HCT116 (cell line): ENCODE measurements around the gene B3GALT5. TPM values are rescaled to one million over a fixed set of nuclear protein-coding genes. Genes with fewer than 3 reads are reported as not detected.

Source experiments
- ATAC-seq: fragments of 200-7000 bp; cut with Tn5 transposase; 2 replicates; pipeline ENCODE4 v1.9.1; 2020; ENCODE audit warnings: mild to moderate bottlenecking, moderate library complexity
- BruUV-seq: library from RNA; stranded (reverse); fragments of 400-500 nt; replicated peaks from 2 replicates; lab custom pipeline; 2021; lab: Mats Ljungman, UMichigan
- CTCF ChIA-PET: fragments of 300-600 bp; sonication (Branson Sonifier 250); formaldehyde crosslinking; loops from one replicate; lab custom pipeline; 2021; ENCODE audit warnings: antibody characterized with exemption; lab: Charles Lee
- POLR2A ChIA-PET: fragments of 300-600, 350-600 bp; sonication (Branson Sonifier 250); formaldehyde crosslinking; loops from one replicate; lab custom pipeline; 2021; ENCODE audit warnings: antibody characterized with exemption; lab: Charles Lee
- RAD21 ChIA-PET, 2 experiments: fragments of 300-600 bp; sonication (Branson Sonifier 250); formaldehyde crosslinking; loops; one replicate each; lab custom pipeline; 2023; ENCODE audit warnings: low total read pairs in 2 of 2; ENCODE audit not compliant: uncharacterized antibody in 2 of 2, unreplicated experiment in 2 of 2, low non-redundant PET in 1 of 2; lab: Charles Lee
- DNase-seq: peaks from one replicate; pipeline ENCODE4 v3.0.0-alpha.2; 2010; ENCODE audit warnings: low read depth, low spot score
- H2AFZ ChIP-seq: fragments of 200-600 bp; shearing (Covaris generic), sonication (generic); 2 replicates; pipeline ENCODE4 v1.6.1; 2017; ENCODE audit warnings: low read depth, mixed run types, mixed read lengths, antibody characterized with exemption, low read length; ENCODE audit not compliant: poor library complexity, severe bottlenecking
- H3K27ac ChIP-seq: 2 replicates; pipeline ENCODE4 v1.5.1; 2012; ENCODE audit warnings: low read depth, low read length
- H3K27me3 ChIP-seq: fragments of 200-600 bp; sonication (generic); 2 replicates; pipeline ENCODE4 v1.6.1; 2016; ENCODE audit warnings: mixed run types, low read length, mixed read lengths; ENCODE audit not compliant: insufficient read depth
- H3K36me3 ChIP-seq, 2 experiments: fragments of 200-500 bp in 1 of 2; fragments of 200-600 bp in 1 of 2; sonication (Bioruptor generic) in 1 of 2; sonication (generic) in 1 of 2; 2 replicates each; pipeline versions ENCODE4 v1.5.1 to v1.6.1; 2014 to 2016; ENCODE audit warnings: low read length in 2 of 2, inconsistent platforms in 1 of 2, mixed read lengths in 1 of 2, mixed run types in 1 of 2; ENCODE audit not compliant: insufficient read depth in 2 of 2, control insufficient read depth in 1 of 2
- H3K4me1 ChIP-seq, 2 experiments: fragments of 200-600 bp in 1 of 2; sonication (generic) in 1 of 2; 2 replicates each; pipeline versions ENCODE4 v1.5.1 to v1.6.1; 2012 to 2017; ENCODE audit warnings: low read length in 2 of 2, inconsistent platforms in 1 of 2, mild to moderate bottlenecking in 1 of 2, mixed read lengths in 1 of 2, mixed run types in 1 of 2, moderate library complexity in 1 of 2; ENCODE audit not compliant: insufficient read depth in 2 of 2, control insufficient read depth in 1 of 2
- H3K4me2 ChIP-seq: fragments of 200-600 bp; sonication (generic); 2 replicates; pipeline ENCODE4 v1.6.1; 2017; ENCODE audit warnings: mixed run types, low read length, mixed read lengths
- H3K4me3 ChIP-seq, 2 experiments: fragments of 200-600 bp in 1 of 2; sonication (generic) in 1 of 2; replicated peaks in 1 of 2; 2 replicates each; pipeline ENCODE4 v1.5.1; 2011 to 2016; ENCODE audit warnings: low read length in 2 of 2, control low read depth in 1 of 2, low read depth in 1 of 2, mild to moderate bottlenecking in 1 of 2, mixed read lengths in 1 of 2, mixed run types in 1 of 2
- H3K79me2 ChIP-seq: fragments of 200-600 bp; sonication (generic); 2 replicates; pipeline ENCODE4 v1.6.1; 2017; ENCODE audit warnings: mild to moderate bottlenecking, mixed run types, low read length, moderate library complexity, mixed read lengths; ENCODE audit not compliant: insufficient read depth
- H3K9ac ChIP-seq: fragments of 200-600 bp; sonication (generic); 2 replicates; pipeline ENCODE4 v1.6.1; 2016; ENCODE audit warnings: low read length, mixed read lengths
- H3K9me2 ChIP-seq: fragments of 200-600 bp; sonication (generic), shearing (Covaris generic); 2 replicates; pipeline ENCODE4 v1.6.1; 2017; ENCODE audit warnings: mixed run types, mild to moderate bottlenecking, moderate library complexity; ENCODE audit not compliant: insufficient read depth
- H3K9me3 ChIP-seq, 2 experiments: fragments of 200-500 bp in 1 of 2; fragments of 200-600 bp in 1 of 2; sonication (Bioruptor generic) in 1 of 2; sonication (generic) in 1 of 2; 2 replicates each; pipeline ENCODE4 v1.6.1; 2014 to 2017; ENCODE audit warnings: low read length in 2 of 2, mixed read lengths in 2 of 2, inconsistent platforms in 1 of 2, low read depth in 1 of 2, mild to moderate bottlenecking in 1 of 2, mixed run types in 1 of 2, moderate library complexity in 1 of 2; ENCODE audit not compliant: control insufficient read depth in 1 of 2, insufficient read depth in 1 of 2
- H4K20me1 ChIP-seq: fragments of 200-600 bp; sonication (generic), shearing (Covaris generic); 2 replicates; pipeline ENCODE4 v1.6.1; 2017; ENCODE audit warnings: mixed run types, mild to moderate bottlenecking, moderate library complexity; ENCODE audit not compliant: insufficient read depth
- CTCF ChIP-seq, 3 experiments: fragments of 200-600 bp in 1 of 3; sonication (generic) in 1 of 3; IDR thresholded peaks in 2 of 3; conservative IDR thresholded peaks in 1 of 3; 2 replicates each; pipeline ENCODE4 v1.5.1; 2012 to 2017; ENCODE audit warnings: low read depth in 2 of 3, low read length in 2 of 3, antibody characterized with exemption in 1 of 3, borderline replicate concordance in 1 of 3, control low read depth in 1 of 3, mild to moderate bottlenecking in 1 of 3, mixed read lengths in 1 of 3, mixed run types in 1 of 3, moderate library complexity in 1 of 3; ENCODE audit not compliant: insufficient read depth in 1 of 3
- EZH2phosphoT487 ChIP-seq: fragments of 200-600 bp; IDR thresholded peaks from 2 replicates; pipeline ENCODE4 v1.6.1; 2018; ENCODE audit warnings: antibody characterized with exemption, borderline replicate concordance
- FOSL1 ChIP-seq: IDR thresholded peaks from 2 replicates; pipeline ENCODE4 v1.6.1; 2012; ENCODE audit warnings: low read depth
- JUND ChIP-seq: IDR thresholded peaks from 2 replicates; pipeline ENCODE4 v1.6.1; 2012
- MAX ChIP-seq: IDR thresholded peaks from 2 replicates; pipeline ENCODE4 v1.6.1; 2012
- POLR2A ChIP-seq: IDR thresholded peaks from 2 replicates; pipeline ENCODE4 v1.7.0; 2011; ENCODE audit warnings: borderline replicate concordance; ENCODE audit not compliant: insufficient read depth, insufficient read length; ENCODE audit errors: extremely low read depth
- POLR2AphosphoS5 ChIP-seq: IDR thresholded peaks from 2 replicates; pipeline ENCODE4 v1.6.1; 2011; ENCODE audit warnings: mild to moderate bottlenecking, low read depth, low read length, moderate library complexity
- RAD21 ChIP-seq: IDR thresholded peaks from 2 replicates; pipeline ENCODE4 v1.6.1; 2012; ENCODE audit warnings: low read depth, mild to moderate bottlenecking
- REST ChIP-seq: IDR thresholded peaks from 2 replicates; pipeline ENCODE4 v1.6.1; 2012; ENCODE audit warnings: low read depth
- YY1 ChIP-seq: IDR thresholded peaks from 2 replicates; pipeline ENCODE4 v1.6.1; 2011; ENCODE audit warnings: low read length, low read depth, moderate library complexity, mild to moderate bottlenecking; ENCODE audit not compliant: insufficient replicate concordance; ENCODE audit errors: extremely low read depth
- ZFX ChIP-seq: fragments of 450-650 bp; IDR thresholded peaks from 2 replicates; pipeline ENCODE4 v1.6.1; 2017
- intact Hi-C: fragments of 100-400 bp; cut with micrococcal nuclease; formaldehyde crosslinking; loops from 2 replicates; pipeline ENCODE4 v1.10.0; 2022
- total RNA-seq: library from RNA; stranded (reverse); gene quantifications from one replicate; pipeline ENCODE4 v1.2.1, GENCODE V29; 2021; ENCODE audit not compliant: unreplicated experiment

The B3GALT5 gene
- total RNA-seq, 1 experiment from 2014 or later, result 1.2 TPM

- Histone ChIP-seq H3K4me1 (peaks cover 41 to 81% of the 10 kb centered on the region in 2 experiments), H2AFZ (peak overlapping the region; percentile 36), H3K9ac (peak overlapping the region; percentile 16; the same call in 1 of the 2 replicates), H3K9me3 (no peaks in the 10 kb centered on the region), H3K36me3 (no peaks in the 10 kb centered on the region), H3K79me2 (no peaks in the 10 kb centered on the region), H3K9me2 (no peaks in the 10 kb centered on the region), H3K4me3 (peak overlapping the region; percentile 21 to 32), H3K4me2 (peak overlapping the region; percentile 81), H3K27me3 (no peaks in the 10 kb centered on the region), H4K20me1 (no peaks in the 10 kb centered on the region), H3K27ac (peak overlapping the region; percentile 62)
- DNase-seq (peak; percentile 90), ATAC-seq (peak; percentile 83)
- CTCF ChIA-PET, result interaction anchor here (1.1 kb wide), 1 partner anchor 115 kb away, joined by 4 read pairs; no protein-coding TSS in a partner anchor
- no TSS peak for BruUV-seq
- intact Hi-C loops, result loop anchor here (10.0 kb wide), 1 partner anchor 449 kb away; the partner anchor contains the start of gene PSMG1
- POLR2A ChIA-PET, result interaction anchor here (0.7 to 1.5 kb wide), 4 partner anchors 9 to 58 kb away, joined by 3 read pairs; no protein-coding TSS in a partner anchor
- no peak for TF ChIP-seq YY1
- peak; percentile 35; the same call in 1 of the 2 replicates for TF ChIP-seq POLR2AphosphoS5
- RAD21 ChIA-PET, result no interaction called here
Measured at GRCh38 chr21:39633770-39634181, 21.0 kb downstream of the B3GALT5 start.

GRCh38 chr21:39634507-39634906, 21.8 kb downstream of the B3GALT5 start:
- H2AFZ ChIP-seq, result peak overlapping the region; percentile 36
- ATAC-seq (no peak), DNase-seq (no peak)
- RAD21 ChIA-PET, result no interaction called here
- BruUV-seq, result no TSS peak
- POLR2A ChIA-PET, result interaction anchor here (1.0 to 1.5 kb wide), 2 partner anchors 9 to 16 kb away, joined by 3 read pairs; no protein-coding TSS in a partner anchor
- no peak overlapping the region for H3K9ac ChIP-seq
- no peaks in the 10 kb centered on the region for H3K9me2 ChIP-seq
- peaks cover 41 to 77% of the 10 kb centered on the region in 2 experiments for H3K4me1 ChIP-seq
- intact Hi-C loops, result loop anchor here (10.0 kb wide), 1 partner anchor 450 kb away; the partner anchor contains the start of gene PSMG1
- no peaks in the 10 kb centered on the region for H3K9me3 ChIP-seq
- H3K79me2 ChIP-seq, result no peaks in the 10 kb centered on the region
- no peaks in the 10 kb centered on the region for H4K20me1 ChIP-seq
- peak overlapping the region; percentile 62 for H3K27ac ChIP-seq
- H3K36me3 ChIP-seq, result no peaks in the 10 kb centered on the region
- CTCF ChIA-PET, result interaction anchor here (1.1 kb wide), 1 partner anchor 116 kb away, joined by 4 read pairs; no protein-coding TSS in a partner anchor
- 0 out of 4 replicates have a peak overlapping the region, but pooled peaks of 1 of the 2 experiments have one; percentile 32 for H3K4me3 ChIP-seq
- H3K4me2 ChIP-seq, result peak overlapping the region; percentile 81
- no peaks in the 10 kb centered on the region for H3K27me3 ChIP-seq
- TF ChIP-seq JUND (no peak), MAX (no peak), ZFX (no peak), EZH2phosphoT487 (no peak), CTCF (IDR thresholded peaks at IDR 0.05 in 2 of 3, conservative IDR thresholded peaks at IDR 0.05 in 1 of 3; ENCODE audit: borderline replicate concordance in 1 of 3, insufficient read depth in 1 of 3, low read depth in 2 of 3, low read length in 2 of 3) (no peak), FOSL1 (no peak), RAD21 (no peak), POLR2A (no peak), REST (no peak)
